HG03045 (cell line): ENCODE measurements around the gene MYD88.

ENCODE experiments used
- ATAC-seq: cut with Tn5 transposase; IDR thresholded peaks from one replicate; pipeline ENCODE4 v1.9.1; 2021; ENCODE audit warnings: mild to moderate bottlenecking, moderate library complexity; ENCODE audit not compliant: unreplicated experiment

Gene MYD88

GRCh38 chr3:38138349-38139190, at the start of gene MYD88:
TSS of gene MYD88 (plus strand) at chr3:38138661. CDS start at chr3:38138701, 40 bp downstream.
- ATAC-seq: peak; percentile 45

GRCh38 chr3:38089163-38089562, 49.3 kb upstream of the MYD88 start:
- ATAC-seq: no peak

- no peak for ATAC-seq
These were observed 48.0 kb upstream of the MYD88 start for GRCh38 chr3:38090453-38090852.

- no peak for ATAC-seq
These were observed 43.5 kb upstream of the MYD88 start for GRCh38 chr3:38094999-38095398.

GRCh38 chr3:38095669-38096483, 42.6 kb upstream of the MYD88 start:
- ATAC-seq: no peak

- no peak for ATAC-seq
These were observed 40.8 kb upstream of the MYD88 start for GRCh38 chr3:38097446-38098375.

GRCh38 chr3:38098376-38098723, 40.1 kb upstream of the MYD88 start:
- no peak for ATAC-seq

GRCh38 chr3:38099518-38099917, 38.9 kb upstream of the MYD88 start:
- no peak for ATAC-seq

GRCh38 chr3:38100498-38100897, 38.0 kb upstream of the MYD88 start:
- no peak for ATAC-seq

GRCh38 chr3:38101811-38102443, 36.5 kb upstream of the MYD88 start:
- no peak for ATAC-seq

GRCh38 chr3:38102444-38102814, 36.0 kb upstream of the MYD88 start:
- no peak for ATAC-seq

- ATAC-seq: no peak
These were observed 32.9 kb upstream of the MYD88 start for GRCh38 chr3:38105525-38105924.

GRCh38 chr3:38107911-38108648, 30.4 kb upstream of the MYD88 start:
- no peak for ATAC-seq

GRCh38 chr3:38108649-38109579, 29.5 kb upstream of the MYD88 start:
- no peak for ATAC-seq

- no peak for ATAC-seq
These were observed 28.7 kb upstream of the MYD88 start for GRCh38 chr3:38109580-38110313.

- ATAC-seq: no peak
These were observed 28.0 kb upstream of the MYD88 start for GRCh38 chr3:38110314-38111050.

GRCh38 chr3:38111201-38111600, 27.3 kb upstream of the MYD88 start:
- no peak for ATAC-seq
